Measurements from ENCODE around the gene ACSS1. TPM values are rescaled to one million over a fixed set of nuclear protein-coding genes. Genes with fewer than 3 reads are reported as not detected.

Gene ACSS1
- total RNA-seq, 2 experiments from 2014 or later, result 17.5 to 18.2 TPM

GRCh38 chr20:25057234-25058050 lies 497 bp downstream of the ACSS1 start:
- Mint-ChIP-seq H3K27me3 (no peaks in the 10 kb centered on the region), H3K9me3 (no peaks in the 10 kb centered on the region), H3K27ac (peak overlapping the region; percentile 87), H3K4me3 (peak overlapping the region; percentile 79), H3K4me1 (ENCODE audit: low read depth) (peaks cover 47% of the 10 kb centered on the region), H3K36me3 (ENCODE audit: low read depth) (peaks cover 3% of the 10 kb centered on the region)
- intact Hi-C loops (cut with micrococcal nuclease), result no loop called here
- ATAC-seq (peak; percentile 48), DNase-seq (peak; percentile 83)
- CTCF ChIA-PET, result interaction anchor here (2.5 to 10.9 kb wide), 2 partner anchors 61 to 121 kb away, joined by 6 to 167 read pairs; partner anchors contain the start of gene APMAP
- POLR2A ChIA-PET, result interaction anchor here (0.7 to 1.9 kb wide), 9 partner anchors 12 to 192 kb away, joined by 3 to 6 read pairs (median 3); no protein-coding TSS in a partner anchor
- no peak for TF ChIP-seq CTCF (IDR thresholded peaks at IDR 0.05)

GRCh38 chr20:25056690-25057233 lies 1.2 kb downstream of the ACSS1 start:
- POLR2A ChIA-PET, result interaction anchor here (0.7 to 1.9 kb wide), 7 partner anchors 12 to 193 kb away, joined by 3 to 6 read pairs (median 3); no protein-coding TSS in a partner anchor
- H3K36me3 Mint-ChIP-seq (ENCODE audit: low read depth), result peaks cover 3% of the 10 kb centered on the region
- intact Hi-C loops (cut with micrococcal nuclease), result no loop called here
- DNase-seq, result no peak
- peak overlapping the region; percentile 79 for H3K4me3 Mint-ChIP-seq
- H3K4me1 Mint-ChIP-seq (ENCODE audit: low read depth), result peaks cover 51% of the 10 kb centered on the region
- H3K27me3 Mint-ChIP-seq, result no peaks in the 10 kb centered on the region
- ATAC-seq, result peak; percentile 42
- CTCF ChIA-PET, result interaction anchor here (2.5 to 10.9 kb wide), 2 partner anchors 61 to 122 kb away, joined by 6 to 167 read pairs; partner anchors contain the start of gene APMAP
- H3K27ac Mint-ChIP-seq, result peak overlapping the region; percentile 87
- H3K9me3 Mint-ChIP-seq, result no peaks in the 10 kb centered on the region
- no peak for TF ChIP-seq CTCF (IDR thresholded peaks at IDR 0.05)

- Mint-ChIP-seq H3K4me3 (peak overlapping the region; percentile 79), H3K9me3 (no peaks in the 10 kb centered on the region), H3K36me3 (ENCODE audit: low read depth) (peaks cover 3% of the 10 kb centered on the region), H3K27me3 (no peaks in the 10 kb centered on the region), H3K27ac (peak overlapping the region; percentile 32), H3K4me1 (ENCODE audit: low read depth) (peaks cover 53% of the 10 kb centered on the region)
- ChIA-PET POLR2A (interaction anchor here (0.6 to 1.9 kb wide), 5 partner anchors 10 to 187 kb away, joined by 3 to 6 read pairs (median 3); no protein-coding TSS in a partner anchor), CTCF (interaction anchor here (2.8 to 10.9 kb wide), 2 partner anchors 9 to 60 kb away, joined by 12 to 167 read pairs; partner anchors contain the start of gene APMAP)
- ATAC-seq (no peak), DNase-seq (no peak)
- intact Hi-C loops (cut with micrococcal nuclease), result no loop called here
- no peak for TF ChIP-seq CTCF (IDR thresholded peaks at IDR 0.05)
These were observed 2.0 kb downstream of the ACSS1 start for GRCh38 chr20:25055711-25056495.

GRCh38 chr20:25054995-25055629 lies 2.8 kb downstream of the ACSS1 start:
- POLR2A ChIA-PET, result interaction anchor here (0.6 kb wide), 1 partner anchor 9 kb away, joined by 3 read pairs; no protein-coding TSS in a partner anchor
- Mint-ChIP-seq H3K27ac (no peak overlapping the region), H3K36me3 (ENCODE audit: low read depth) (peaks cover 3% of the 10 kb centered on the region), H3K9me3 (no peaks in the 10 kb centered on the region), H3K27me3 (no peaks in the 10 kb centered on the region), H3K4me3 (peak overlapping the region; percentile 79), H3K4me1 (ENCODE audit: low read depth) (peaks cover 54% of the 10 kb centered on the region)
- TF ChIP-seq CTCF (IDR thresholded peaks at IDR 0.05), result no peak
- ATAC-seq (no peak), DNase-seq (no peak)
- CTCF ChIA-PET, result interaction anchor here (1.0 to 10.9 kb wide), 4 partner anchors 10 to 204 kb away, joined by 3 to 167 read pairs (median 8); partner anchors contain the start of gene APMAP
- intact Hi-C loops (cut with micrococcal nuclease), result no loop called here

Data from activated CD8-positive, alpha-beta T cell treated with anti-CD3 and anti-CD28 coated beads for 36 hours (primary cell).